Activated T-helper 2 cell treated with anti-CD3 and anti-CD28 coated beads, Interferon-gamma antibody, Interleukin-2, Interleukin-4, amounts not matched to agents 10 μg/mL and 5 μg/mL and 100 μg/mL, durations not matched to agents 14 hours and 24 hours and 36 hours (primary cell): Measurements from ENCODE around the gene LY6G5C. TPM values are rescaled to one million over a fixed set of nuclear protein-coding genes. Genes with fewer than 3 reads are reported as not detected.

ENCODE experiments used
- DNase-seq: peaks from one replicate; pipeline ENCODE4 v3.0.0; 2021; ENCODE audit warnings: low spot score
- H3K27ac Mint-ChIP-seq: one replicate; pipeline ENCODE4 v1.8.0; 2021; ENCODE audit warnings: mixed read lengths
- H3K27me3 Mint-ChIP-seq: one replicate; pipeline ENCODE4 v1.8.0; 2021; ENCODE audit warnings: low read depth, mixed read lengths
- H3K36me3 Mint-ChIP-seq: one replicate; pipeline ENCODE4 v1.8.0; 2021; ENCODE audit warnings: low read depth, mixed read lengths
- H3K4me1 Mint-ChIP-seq: one replicate; pipeline ENCODE4 v1.8.0; 2021; ENCODE audit warnings: low read depth, mixed read lengths
- H3K4me3 Mint-ChIP-seq: one replicate; pipeline ENCODE4 v1.8.0; 2021; ENCODE audit warnings: low read depth, mild to moderate bottlenecking, moderate library complexity, mixed read lengths
- H3K9me3 Mint-ChIP-seq: one replicate; pipeline ENCODE4 v1.8.0; 2021; ENCODE audit warnings: mixed read lengths
- intact Hi-C: fragments of 100-400 bp; cut with micrococcal nuclease; formaldehyde crosslinking; loops from one replicate; pipeline ENCODE4 v1.15.1; 2023
- total RNA-seq: library from RNA; stranded (reverse); gene quantifications from 2 replicates; pipeline ENCODE4 v1.2.3, GENCODE V29; 2022

The LY6G5C gene
- total RNA-seq = 4.6 and 4.8 TPM in 2 replicates

- Mint-ChIP-seq H3K27ac (peak within 1 kb of the TSS; percentile 64), H3K9me3 (no peaks in the 10 kb centered on the region), H3K27me3 (no peaks in the 10 kb centered on the region), H3K36me3 (peaks cover under 1% of the 10 kb centered on the region), H3K4me3 (peak within 1 kb of the TSS; percentile 73), H3K4me1 (peaks cover 21% of the 10 kb centered on the region)
- intact Hi-C loops = loop anchor here (1.0 to 10.0 kb wide), 4 partner anchors 58 to 274 kb away; partner anchors contain the start of genes NELFE and SKIC2
- peak; percentile 58 for DNase-seq
Observed at GRCh38 chr6:31680226-31681134, at the start of gene LY6G5C. Gene LY6G5C, minus strand, starts transcription at chr6:31681067. Its CDS starts 694 bp downstream, at chr6:31680373.

GRCh38 chr6:31729979-31730630, 49.2 kb upstream of the LY6G5C start:
- peak; percentile 56 for DNase-seq
- Mint-ChIP-seq H3K4me3 (peak overlapping the region; percentile 85), H3K27ac (peak overlapping the region; percentile 6), H3K27me3 (no peaks in the 10 kb centered on the region), H3K4me1 (peaks cover 58% of the 10 kb centered on the region), H3K9me3 (no peaks in the 10 kb centered on the region), H3K36me3 (peaks cover 64% of the 10 kb centered on the region)
- intact Hi-C loops = loop anchor here (1.0 to 2.0 kb wide), 2 partner anchors 8 to 41 kb away; no protein-coding TSS in a partner anchor

- no peaks in the 10 kb centered on the region for H3K27me3 Mint-ChIP-seq
- peak overlapping the region; percentile 65 for H3K27ac Mint-ChIP-seq
- no peaks in the 10 kb centered on the region for H3K9me3 Mint-ChIP-seq
- peaks cover 58% of the 10 kb centered on the region for H3K4me1 Mint-ChIP-seq
- peak overlapping the region; percentile 85 for H3K4me3 Mint-ChIP-seq
- H3K36me3 Mint-ChIP-seq = peaks cover 58% of the 10 kb centered on the region
- peak; percentile 74 for DNase-seq
- intact Hi-C loops = no loop called here
Observed at GRCh38 chr6:31729515-31729978, 48.7 kb upstream of the LY6G5C start.

GRCh38 chr6:31728767-31729514, 48.1 kb upstream of the LY6G5C start, which contains the start of gene DDAH2:
Gene DDAH2, minus strand, starts transcription at chr6:31729299. Its CDS starts 138 bp downstream, at chr6:31729161.
- H3K27ac Mint-ChIP-seq = peak within 1 kb of the TSS; percentile 65

GRCh38 chr6:31727717-31728671, 47.1 kb upstream of the LY6G5C start:
- peak overlapping the region; percentile 19 for H3K27ac Mint-ChIP-seq
- H3K27me3 Mint-ChIP-seq = no peaks in the 10 kb centered on the region
- no peak for DNase-seq
- peak overlapping the region; percentile 85 for H3K4me3 Mint-ChIP-seq
- H3K4me1 Mint-ChIP-seq = peaks cover 45% of the 10 kb centered on the region
- no peaks in the 10 kb centered on the region for H3K9me3 Mint-ChIP-seq
- H3K36me3 Mint-ChIP-seq = peaks cover 42% of the 10 kb centered on the region
- intact Hi-C loops = no loop called here

More at GRCh38 chr6:31728767-31729514, 48.1 kb upstream of the LY6G5C start, which contains the start of gene DDAH2:
- Mint-ChIP-seq H3K9me3 (no peaks in the 10 kb centered on the region), H3K4me1 (peaks cover 53% of the 10 kb centered on the region), H3K36me3 (peaks cover 52% of the 10 kb centered on the region), H3K4me3 (peak within 1 kb of the TSS; percentile 85), H3K27me3 (no peaks in the 10 kb centered on the region)
- DNase-seq = no peak
- intact Hi-C loops = no loop called here

GRCh38 chr6:31727034-31727716, 46.3 kb upstream of the LY6G5C start:
- Mint-ChIP-seq H3K27ac (peak overlapping the region; percentile 19), H3K9me3 (no peaks in the 10 kb centered on the region), H3K4me3 (peak overlapping the region; percentile 49), H3K36me3 (peaks cover 34% of the 10 kb centered on the region), H3K27me3 (no peaks in the 10 kb centered on the region), H3K4me1 (peaks cover 46% of the 10 kb centered on the region)
- no peak for DNase-seq
- intact Hi-C loops = no loop called here

- Mint-ChIP-seq H3K9me3 (no peaks in the 10 kb centered on the region), H3K4me1 (peaks cover 46% of the 10 kb centered on the region), H3K36me3 (peaks cover 22% of the 10 kb centered on the region), H3K4me3 (no peak overlapping the region), H3K27me3 (no peaks in the 10 kb centered on the region), H3K27ac (peak overlapping the region; percentile 47)
- DNase-seq = no peak
- intact Hi-C loops = no loop called here
Observed at GRCh38 chr6:31725502-31726350, 44.9 kb upstream of the LY6G5C start.

GRCh38 chr6:31723980-31724691, 43.3 kb upstream of the LY6G5C start:
- Mint-ChIP-seq H3K9me3 (no peaks in the 10 kb centered on the region), H3K36me3 (peaks cover 12% of the 10 kb centered on the region)
- intact Hi-C loops = no loop called here

GRCh38 chr6:31723245-31723979, 42.5 kb upstream of the LY6G5C start, which contains the start of gene MPIG6B:
Gene MPIG6B, plus strand, starts transcription at chr6:31723373. Its CDS starts 11 bp downstream, at chr6:31723384.
- intact Hi-C loops = no loop called here
- no peak within 1 kb of the TSS for H3K4me3 Mint-ChIP-seq
- H3K27me3 Mint-ChIP-seq = peaks cover 5% of the 10 kb centered on the region
- no peaks in the 10 kb centered on the region for H3K9me3 Mint-ChIP-seq
- peaks cover 32% of the 10 kb centered on the region for H3K4me1 Mint-ChIP-seq
- no peak within 1 kb of the TSS for H3K27ac Mint-ChIP-seq
- H3K36me3 Mint-ChIP-seq = peaks cover 10% of the 10 kb centered on the region
- no peak for DNase-seq

More at GRCh38 chr6:31723980-31724691, 43.3 kb upstream of the LY6G5C start:
- DNase-seq = no peak
- no peak overlapping the region for H3K4me3 Mint-ChIP-seq
- H3K27me3 Mint-ChIP-seq = peaks cover 5% of the 10 kb centered on the region
- peaks cover 34% of the 10 kb centered on the region for H3K4me1 Mint-ChIP-seq
- H3K27ac Mint-ChIP-seq = no peak overlapping the region
